Measurements from ENCODE around the gene SHISA8. TPM values are rescaled to one million over a fixed set of nuclear protein-coding genes. Genes with fewer than 3 reads are reported as not detected.
"Not testable (repeated sequence)": the region's sequence is repeated elsewhere in the genome, so short reads cannot be mapped to it uniquely, and the experiment has no call there.

Gene SHISA8
- not detected in 2 replicates for total RNA-seq (2014; rRNA removed; shearing (Covaris generic))

- no peak for DNase-seq (ENCODE audit: low spot score)
Observed at GRCh38 chr22:41915035-41915785, at the start of gene SHISA8. Gene SHISA8 (minus strand): TSS chr22:41915074. CDS start chr22:41914667, 407 bp downstream.

- no peak for DNase-seq (ENCODE audit: low spot score)
Observed at GRCh38 chr22:41964112-41964491, 49.2 kb upstream of the SHISA8 start.

GRCh38 chr22:41963453-41964111 lies 48.7 kb upstream of the SHISA8 start:
- no peak for DNase-seq (ENCODE audit: low spot score)

- no peak for DNase-seq (ENCODE audit: low spot score)
Observed at GRCh38 chr22:41957941-41958556, 43.2 kb upstream of the SHISA8 start.

DNA sequence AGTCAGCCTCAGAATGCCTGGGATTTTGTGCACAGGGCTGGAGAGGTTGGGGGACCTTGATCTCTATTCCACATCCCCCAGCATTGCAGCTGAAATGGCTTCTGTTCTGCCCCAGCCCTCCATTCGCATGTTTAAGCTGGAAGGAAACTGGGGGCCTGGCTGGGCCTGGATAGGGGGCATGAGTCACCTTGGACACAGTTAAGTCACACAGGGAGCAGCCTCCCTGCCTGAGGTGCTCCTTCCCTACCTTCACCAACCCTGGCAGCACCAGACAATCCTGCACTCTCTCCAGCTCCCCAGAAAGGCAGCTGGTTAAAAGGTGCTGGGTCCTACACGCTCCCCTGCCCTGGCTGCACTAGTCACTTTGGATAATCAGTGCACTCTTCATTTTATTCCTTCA lies 37.8 kb upstream of the SHISA8 start:
- no peak for DNase-seq (ENCODE audit: low spot score)

DNA sequence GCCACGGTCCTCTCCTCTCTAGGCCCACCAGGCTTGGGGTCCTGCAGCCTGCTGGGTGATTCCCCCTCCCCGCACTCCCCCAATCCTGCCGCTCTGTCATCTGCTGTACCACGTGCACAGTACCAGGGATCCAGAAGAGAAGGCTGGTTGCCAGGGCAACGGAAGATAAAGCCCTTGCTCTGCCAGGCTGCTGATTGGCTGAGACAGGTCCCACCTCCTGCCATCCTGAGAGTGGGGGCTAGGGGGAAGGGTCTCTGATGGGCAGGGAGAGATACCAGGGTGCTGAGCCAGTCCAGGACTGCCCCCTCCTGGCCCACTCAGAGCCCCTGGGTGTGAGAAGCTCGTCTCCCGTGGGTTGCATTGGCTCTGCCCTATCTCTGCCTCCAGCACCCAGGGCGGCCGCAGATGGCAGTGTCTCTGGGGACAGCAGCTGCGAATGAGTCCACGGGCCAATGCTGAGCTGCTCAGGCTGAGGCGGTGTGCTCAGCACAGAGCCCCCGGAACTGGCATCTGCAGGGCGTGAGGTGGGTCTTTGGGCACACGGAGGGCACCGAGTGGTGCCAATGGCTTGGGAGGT lies 37.1 kb upstream of the SHISA8 start, which contains the start of gene SMIM45:
Gene SMIM45 (plus strand): TSS at position 253 of the 577 bp plus-strand sequence.
- no peak for DNase-seq (ENCODE audit: low spot score)

GRCh38 chr22:41949297-41949965 lies 34.6 kb upstream of the SHISA8 start:
- DNase-seq (ENCODE audit: low spot score): no peak

- DNase-seq (ENCODE audit: low spot score): not testable (repeated sequence)
Observed at GRCh38 chr22:41948928-41949296, 34.0 kb upstream of the SHISA8 start.

DNA sequence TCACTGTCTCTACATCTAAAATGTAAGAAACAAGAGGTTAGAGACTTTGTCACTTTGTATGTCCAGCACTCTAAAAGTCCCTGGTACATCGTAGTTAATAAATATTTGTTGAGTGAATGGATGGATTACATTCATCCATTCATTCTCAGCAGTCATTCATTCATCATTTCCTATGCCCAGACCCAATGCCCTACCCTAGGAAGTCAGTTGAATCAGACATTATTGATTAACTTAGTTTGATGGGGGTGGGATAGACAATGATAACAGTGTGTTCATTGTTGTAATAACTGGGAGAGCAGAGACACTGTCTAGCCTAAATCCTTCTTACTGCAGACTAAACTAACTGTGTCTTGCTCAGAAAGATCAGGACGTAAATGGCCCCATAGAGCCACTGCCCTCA lies 33.3 kb upstream of the SHISA8 start:
- DNase-seq (ENCODE audit: low spot score): no peak

DNA sequence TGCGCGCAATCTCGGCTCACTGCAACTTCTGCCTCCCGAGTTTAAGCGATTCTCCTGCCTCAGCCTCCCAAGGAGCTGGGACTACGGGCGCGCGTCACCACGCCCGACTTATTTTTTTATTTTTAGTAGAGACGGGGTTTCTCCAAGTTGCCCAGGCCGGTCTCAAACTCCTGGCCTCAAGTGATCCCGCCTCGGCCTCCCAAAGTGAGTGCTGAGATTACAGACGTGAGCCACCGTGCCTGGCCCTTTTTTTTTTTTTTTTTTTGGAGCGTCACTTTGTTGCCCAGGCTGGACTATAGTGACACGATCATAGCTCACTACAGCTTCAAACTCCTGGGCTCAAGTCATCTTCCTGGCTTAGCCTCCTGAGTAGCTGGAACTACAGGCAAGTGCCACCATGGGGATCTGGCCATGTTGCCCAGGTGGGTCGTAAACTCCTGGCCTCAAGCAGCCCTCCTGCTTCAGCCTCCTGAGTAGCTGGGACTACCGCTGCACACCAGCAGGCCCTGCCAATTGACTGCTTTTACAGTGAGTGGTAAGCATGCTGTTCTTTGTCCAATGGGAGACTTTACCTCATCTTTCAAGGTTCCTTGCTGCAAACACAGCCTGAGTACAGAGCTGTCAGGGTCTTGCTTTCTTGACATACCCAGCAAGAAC lies 32.7 kb upstream of the SHISA8 start:
- DNase-seq (ENCODE audit: low spot score): no peak

DNA sequence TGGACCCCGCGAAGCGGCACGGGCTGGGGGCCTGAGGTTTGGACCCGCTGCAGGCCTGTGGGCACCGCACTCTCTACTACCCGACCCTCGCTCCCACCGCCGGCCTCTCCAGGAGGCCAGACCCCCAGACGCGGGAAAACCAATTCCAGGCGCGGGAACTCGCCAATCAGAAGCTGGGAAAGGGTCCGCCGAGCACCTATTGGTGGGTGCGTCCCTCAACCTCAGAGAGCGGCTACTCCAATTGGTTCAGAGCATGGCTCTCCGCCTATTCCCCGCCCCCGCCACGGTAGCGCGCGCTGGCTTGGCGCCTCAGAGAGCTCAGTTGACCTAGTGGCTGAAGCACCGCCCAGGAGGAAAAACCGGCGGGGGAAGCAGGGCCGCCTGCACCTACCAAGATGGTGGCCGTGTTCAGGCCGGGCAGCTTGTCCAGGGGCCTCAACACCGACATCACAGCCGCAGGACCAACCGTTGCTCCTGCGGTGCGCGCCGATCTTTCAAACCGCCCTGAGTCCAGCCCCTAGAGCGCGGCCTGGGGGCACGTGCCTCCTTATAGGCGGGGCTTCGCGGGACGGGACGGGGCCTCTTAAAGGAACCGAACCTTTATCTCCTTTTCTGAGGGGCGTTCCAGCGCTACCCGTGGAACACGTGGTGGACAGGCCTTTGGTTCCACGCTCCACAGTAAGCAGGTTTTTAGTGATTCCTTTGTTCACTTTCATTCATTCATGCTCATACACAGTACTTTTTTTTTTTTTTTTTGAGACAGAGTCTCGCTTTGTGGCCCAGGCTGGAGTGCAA lies 32.0 kb upstream of the SHISA8 start, which contains the start of gene CENPM:
Gene CENPM (minus strand): TSS at position 524 of the 795 bp plus-strand sequence. CDS start 76 bp downstream, at position 448.
- peak; percentile 95 for DNase-seq (ENCODE audit: low spot score)

DNA sequence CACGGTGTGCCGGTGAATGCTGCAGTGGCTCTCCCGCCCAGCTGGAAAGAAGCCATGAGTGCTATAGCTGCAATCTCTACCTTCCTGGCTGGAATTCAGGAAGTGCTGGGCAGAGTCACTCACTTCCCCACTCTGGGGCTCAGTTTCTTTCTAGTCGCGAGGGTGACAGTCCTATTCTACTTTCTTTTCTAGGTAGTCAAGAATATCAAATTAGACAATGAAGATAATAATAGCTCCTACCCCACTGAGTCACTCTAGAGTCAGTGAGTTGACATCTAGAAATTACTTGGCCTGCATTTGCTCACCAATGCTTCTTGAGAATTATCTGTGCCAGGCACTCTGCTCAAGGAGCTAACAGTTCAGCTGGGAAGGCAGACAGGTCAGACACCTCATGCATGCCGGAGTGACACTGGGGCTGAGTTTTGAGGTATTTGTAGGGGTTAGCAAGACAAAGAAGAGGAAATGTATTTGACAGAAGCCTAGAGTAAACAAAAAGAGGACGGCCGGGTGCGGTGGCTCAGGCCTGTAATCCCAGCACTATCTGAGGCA lies 28.9 kb upstream of the SHISA8 start:
- no peak for DNase-seq (ENCODE audit: low spot score)

GRCh38 chr22:41940832-41941765 lies 26.2 kb upstream of the SHISA8 start:
- peak; percentile 89 for DNase-seq (ENCODE audit: low spot score)

- no peak for DNase-seq (ENCODE audit: low spot score)
Observed at GRCh38 chr22:41939981-41940831, 25.3 kb upstream of the SHISA8 start.

DNA sequence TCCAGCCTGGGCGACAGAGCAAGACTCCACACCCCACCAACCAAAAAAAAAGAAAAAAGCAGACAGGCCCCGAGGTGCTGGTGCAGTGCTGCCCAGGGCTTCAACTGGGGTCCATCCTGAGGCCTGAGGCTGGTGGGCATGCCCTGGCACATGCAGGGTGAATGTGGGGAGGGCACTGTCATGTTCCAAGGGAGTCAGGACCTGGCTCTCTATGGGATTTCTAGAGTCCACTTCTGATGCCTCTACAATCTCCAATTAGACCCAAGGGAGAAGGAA lies 22.0 kb upstream of the SHISA8 start:
- no peak for DNase-seq (ENCODE audit: low spot score)

DNA sequence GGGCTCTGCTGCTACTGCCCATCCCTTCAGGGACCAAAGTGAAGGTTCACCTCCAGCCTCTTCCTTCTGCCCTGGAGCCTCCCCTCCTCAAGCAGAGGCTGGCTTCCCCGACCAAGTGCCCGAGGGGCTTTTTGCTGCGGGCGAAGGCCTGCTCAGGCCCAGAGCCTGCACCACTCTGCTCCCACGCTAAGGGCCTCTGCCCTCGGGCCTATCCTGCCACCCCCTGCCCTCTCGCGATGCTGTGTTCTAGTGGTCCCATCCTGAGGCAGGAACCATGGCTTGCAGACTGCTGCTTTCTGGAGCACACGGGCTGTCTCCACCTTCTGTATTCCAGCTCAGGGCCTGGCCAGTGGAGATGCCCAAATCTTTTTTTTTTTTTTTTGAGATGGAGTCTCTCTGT lies 20.6 kb upstream of the SHISA8 start:
- no peak for DNase-seq (ENCODE audit: low spot score)

- no peak for DNase-seq (ENCODE audit: low spot score)
Observed at GRCh38 chr22:41935015-41935351, 20.1 kb upstream of the SHISA8 start.

GRCh38 chr22:41934284-41935014 lies 19.6 kb upstream of the SHISA8 start:
- no peak for DNase-seq (ENCODE audit: low spot score)
